B cell (primary cell): ENCODE results near the gene CTNNA2.

Experiments
- CTCF ChIP-seq: fragments of 200-600 bp; IDR thresholded peaks from one replicate; pipeline ENCODE4 v1.8.0; 2022; ENCODE audit warnings: antibody characterized with exemption, mild to moderate bottlenecking
- EZH2 ChIP-seq: IDR thresholded peaks from 2 replicates; pipeline ENCODE4 v1.6.1; 2012; ENCODE audit warnings: borderline replicate concordance, low read depth, mild to moderate bottlenecking, moderate library complexity, low read length; ENCODE audit not compliant: insufficient read depth, poor library complexity, severe bottlenecking

- no peak for TF ChIP-seq CTCF
- no peak for TF ChIP-seq EZH2
Observed at GRCh38 chr2:80016171-80016570, 503.3 kb downstream of the CTNNA2 start.
